BLaER1 treated with 17β-estradiol and CSF1 and Interleukin-3, amounts not matched to agents 10 nM and 100 nM (cell line): ENCODE data around the gene TMEM175.

Experiments
- H3K27ac ChIP-seq, 11 experiments: shearing (Covaris generic); formaldehyde crosslinking; 2 replicates each; pipeline ENCODE4 v1.8.1; 2022
- H3K27me3 ChIP-seq, 11 experiments: shearing (Covaris generic); formaldehyde crosslinking; 2 replicates each; pipeline ENCODE4 v1.8.1; 2022
- H3K36me3 ChIP-seq, 11 experiments: shearing (Covaris generic); formaldehyde crosslinking; 2 replicates each; pipeline ENCODE4 v1.8.1; 2022
- H3K4me1 ChIP-seq, 10 experiments: shearing (Covaris generic); formaldehyde crosslinking; 2 replicates each; pipeline ENCODE4 v1.8.1; 2022
- H3K4me2 ChIP-seq, 11 experiments: shearing (Covaris generic); formaldehyde crosslinking; 2 replicates each; pipeline ENCODE4 v1.8.1; 2022
- H3K4me3 ChIP-seq, 10 experiments: shearing (Covaris generic); formaldehyde crosslinking; 2 replicates each; pipeline ENCODE4 v1.8.1; 2022
- H3K9ac ChIP-seq, 11 experiments: shearing (Covaris generic); formaldehyde crosslinking; 2 replicates each; pipeline ENCODE4 v1.8.1; 2022
- H3K9me3 ChIP-seq, 11 experiments: shearing (Covaris generic); formaldehyde crosslinking; replicated peaks in 1 of 11; 2 replicates each; pipeline ENCODE4 v1.8.1; 2022
- H4K20me1 ChIP-seq, 11 experiments: shearing (Covaris generic); formaldehyde crosslinking; 2 replicates each; pipeline ENCODE4 v1.8.1; 2022
- Cebpa-rat ChIP-seq, 11 experiments: shearing (Covaris generic); IDR thresholded peaks; 2 replicates each; pipeline ENCODE4 v1.8.1; 2022

The TMEM175 gene

GRCh38 chr4:931960-932712 lies at the start of gene TMEM175, which contains the start of gene GAK:
Gene TMEM175 (plus strand): TSS chr4:932460. CDS start chr4:947740, 15,280 bp downstream.
Gene GAK (minus strand): TSS chr4:932316. CDS start chr4:932187, 129 bp downstream.
- Histone ChIP-seq H4K20me1 (peaks cover 38 to 52% (median 43%) of the 10 kb centered on the region in 11 experiments), H3K4me3 (peak within 1 kb of the TSS; percentile 86 to 100 (median 100)), H3K9me3 (no peaks in the 10 kb centered on the region), H3K4me2 (peak within 1 kb of the TSS; percentile 94 to 100 (median 97)), H3K27ac (peak within 1 kb of the TSS; percentile 84 to 96 (median 94)), H3K4me1 (peaks cover 54 to 81% (median 73%) of the 10 kb centered on the region in 10 experiments), H3K9ac (peak within 1 kb of the TSS; percentile 89 to 99 (median 96)), H3K27me3 (no peaks in the 10 kb centered on the region), H3K36me3 (peaks cover 0 to 17% (median 8%) of the 10 kb centered on the region in 11 experiments; a peak in 10 of 22 replicates)
- no peak for TF ChIP-seq Cebpa-rat (IDR thresholded peaks at IDR 0.05)

GRCh38 chr4:882646-883045 lies 49.6 kb upstream of the TMEM175 start:
- no peaks in the 10 kb centered on the region for H3K9me3 ChIP-seq
- no peaks in the 10 kb centered on the region for H3K4me1 ChIP-seq
- TF ChIP-seq Cebpa-rat (IDR thresholded peaks at IDR 0.05) = no peak
- peaks cover 0 to 95% (median 42%) of the 10 kb centered on the region in 11 experiments; a peak in 18 of 22 replicates for H4K20me1 ChIP-seq
- no peak overlapping the region for H3K27ac ChIP-seq
- no peak overlapping the region for H3K4me2 ChIP-seq
- H3K4me3 ChIP-seq = no peak overlapping the region
- H3K36me3 ChIP-seq = peaks cover 89 to 100% (median 100%) of the 10 kb centered on the region in 11 experiments
- H3K27me3 ChIP-seq = no peaks in the 10 kb centered on the region
- H3K9ac ChIP-seq = no peak overlapping the region

- peaks cover 0 to 6% (median 0%) of the 10 kb centered on the region in 11 experiments; a peak in 1 of 22 replicates for H3K9me3 ChIP-seq
- H4K20me1 ChIP-seq = peaks cover 0 to 100% (median 43%) of the 10 kb centered on the region in 11 experiments; a peak in 18 of 22 replicates
- H3K36me3 ChIP-seq = peaks cover 89 to 100% (median 100%) of the 10 kb centered on the region in 11 experiments
- H3K27me3 ChIP-seq = no peaks in the 10 kb centered on the region
- H3K4me3 ChIP-seq = no peak overlapping the region
- H3K27ac ChIP-seq = no peak overlapping the region
- no peak overlapping the region for H3K4me2 ChIP-seq
- no peak for TF ChIP-seq Cebpa-rat (IDR thresholded peaks at IDR 0.05)
- H3K9ac ChIP-seq = no peak overlapping the region
- H3K4me1 ChIP-seq = no peaks in the 10 kb centered on the region
Observed at GRCh38 chr4:883377-884095, 48.7 kb upstream of the TMEM175 start.

GRCh38 chr4:884259-884658 lies 48.0 kb upstream of the TMEM175 start:
- Histone ChIP-seq H3K9ac (no peak overlapping the region), H3K36me3 (peaks cover 89 to 100% (median 100%) of the 10 kb centered on the region in 11 experiments), H3K27me3 (no peaks in the 10 kb centered on the region), H3K4me2 (no peak overlapping the region), H3K4me3 (no peak overlapping the region), H3K4me1 (no peaks in the 10 kb centered on the region), H4K20me1 (peaks cover 0 to 100% (median 46%) of the 10 kb centered on the region in 11 experiments; a peak in 18 of 22 replicates), H3K27ac (no peak overlapping the region), H3K9me3 (peaks cover 0 to 11% (median 0%) of the 10 kb centered on the region in 11 experiments; a peak in 1 of 22 replicates)
- no peak for TF ChIP-seq Cebpa-rat (IDR thresholded peaks at IDR 0.05)

GRCh38 chr4:884896-885295 lies 47.4 kb upstream of the TMEM175 start:
- Histone ChIP-seq H3K27me3 (no peaks in the 10 kb centered on the region), H3K4me2 (no peak overlapping the region), H3K9me3 (peaks cover 0 to 11% (median 0%) of the 10 kb centered on the region in 11 experiments; a peak in 1 of 22 replicates), H3K36me3 (peaks cover 89 to 100% (median 100%) of the 10 kb centered on the region in 11 experiments), H3K9ac (no peak overlapping the region), H3K4me3 (no peak overlapping the region), H4K20me1 (peaks cover 0 to 100% (median 49%) of the 10 kb centered on the region in 11 experiments; a peak in 17 of 22 replicates), H3K27ac (no peak overlapping the region), H3K4me1 (no peaks in the 10 kb centered on the region)
- no peak for TF ChIP-seq Cebpa-rat (IDR thresholded peaks at IDR 0.05)

- TF ChIP-seq Cebpa-rat (IDR thresholded peaks at IDR 0.05) = no peak
- H3K4me2 ChIP-seq = no peak overlapping the region
- H3K9me3 ChIP-seq = peaks cover 0 to 11% (median 0%) of the 10 kb centered on the region in 11 experiments; a peak in 1 of 22 replicates
- no peaks in the 10 kb centered on the region for H3K4me1 ChIP-seq
- no peak overlapping the region for H3K27ac ChIP-seq
- peaks cover 0 to 100% (median 53%) of the 10 kb centered on the region in 11 experiments; a peak in 17 of 22 replicates for H4K20me1 ChIP-seq
- H3K27me3 ChIP-seq = no peaks in the 10 kb centered on the region
- no peak overlapping the region for H3K9ac ChIP-seq
- H3K36me3 ChIP-seq = peaks cover 89 to 100% (median 100%) of the 10 kb centered on the region in 11 experiments
- no peak overlapping the region for H3K4me3 ChIP-seq
Observed at GRCh38 chr4:885353-885752, 46.9 kb upstream of the TMEM175 start.

GRCh38 chr4:886244-886643 lies 46.0 kb upstream of the TMEM175 start:
- H4K20me1 ChIP-seq = peaks cover 0 to 100% (median 48%) of the 10 kb centered on the region in 11 experiments; a peak in 19 of 22 replicates
- no peak overlapping the region for H3K4me3 ChIP-seq
- no peak overlapping the region for H3K4me2 ChIP-seq
- peaks cover 0 to 11% (median 0%) of the 10 kb centered on the region in 11 experiments; a peak in 1 of 22 replicates for H3K9me3 ChIP-seq
- peaks cover 89 to 100% (median 100%) of the 10 kb centered on the region in 11 experiments for H3K36me3 ChIP-seq
- no peak for TF ChIP-seq Cebpa-rat (IDR thresholded peaks at IDR 0.05)
- no peaks in the 10 kb centered on the region for H3K27me3 ChIP-seq
- H3K4me1 ChIP-seq = no peaks in the 10 kb centered on the region
- no peak overlapping the region for H3K9ac ChIP-seq
- no peak overlapping the region for H3K27ac ChIP-seq

GRCh38 chr4:887034-887763 lies 45.1 kb upstream of the TMEM175 start:
- H3K4me3 ChIP-seq = no peak overlapping the region
- no peak overlapping the region for H3K4me2 ChIP-seq
- H3K27ac ChIP-seq = no peak overlapping the region
- H3K36me3 ChIP-seq = peaks cover 86 to 100% (median 100%) of the 10 kb centered on the region in 11 experiments
- H3K4me1 ChIP-seq = no peaks in the 10 kb centered on the region
- H3K9ac ChIP-seq = no peak overlapping the region
- H3K9me3 ChIP-seq = peaks cover 0 to 11% (median 0%) of the 10 kb centered on the region in 11 experiments; a peak in 1 of 22 replicates
- peaks cover 0 to 100% (median 55%) of the 10 kb centered on the region in 11 experiments; a peak in 19 of 22 replicates for H4K20me1 ChIP-seq
- H3K27me3 ChIP-seq = no peaks in the 10 kb centered on the region
- TF ChIP-seq Cebpa-rat (IDR thresholded peaks at IDR 0.05) = no peak
